Measurements from ENCODE around the gene ATP13A3. TPM values are rescaled to one million over a fixed set of nuclear protein-coding genes. Genes with fewer than 3 reads are reported as not detected.

Gene ATP13A3
- total and polyA plus RNA-seq, 2 of the 4 experiments (the other 2 are of a cell fraction): 48.1 to 154 TPM

GRCh38 chr3:194373028-194373427, 113.8 kb downstream of the ATP13A3 start:
- no peak overlapping the region for H3K27ac ChIP-seq (ENCODE audit: insufficient read depth, low read length)
- H3K14ac ChIP-seq (replicated peaks; ENCODE audit: low read depth, low read length): no peak overlapping the region
- no peak for TF ChIP-seq CEBPB (IDR thresholded peaks at IDR 0.05; ENCODE audit: low read depth, low read length)
- no peak for TF ChIP-seq RFX5 (IDR thresholded peaks at IDR 0.05; ENCODE audit: low read depth, low read length)
- TF ChIP-seq BHLHE40 (IDR thresholded peaks at IDR 0.05; ENCODE audit: low read depth, low read length): no peak
- no peak for TF ChIP-seq CHD1 (IDR thresholded peaks at IDR 0.05; ENCODE audit: low read depth, low read length)
- TF ChIP-seq ELK1 (IDR thresholded peaks at IDR 0.05; ENCODE audit: borderline replicate concordance, low read depth, low read length): no peak
- TF ChIP-seq RAD21 (IDR thresholded peaks at IDR 0.05; ENCODE audit: low read length): no peak
- no peak for TF ChIP-seq NFE2L2 (IDR thresholded peaks at IDR 0.05; ENCODE audit: low read depth, low read length)
- no peak for TF ChIP-seq RCOR1 (IDR thresholded peaks at IDR 0.05; ENCODE audit: insufficient replicate concordance, low read length)
- TF ChIP-seq FOS (IDR thresholded peaks at IDR 0.05; ENCODE audit: low read depth, low read length): no peak
- TF ChIP-seq SMC3 (IDR thresholded peaks at IDR 0.05; ENCODE audit: low read depth, low read length): no peak
- H2BK120ac ChIP-seq (ENCODE audit: low read depth, low read length): no peak overlapping the region
- H3K36me3 ChIP-seq (ENCODE audit: control insufficient read depth, insufficient read depth, low read length): no peaks in the 10 kb centered on the region
- dilution Hi-C loops (cut with HindIII; ENCODE audit: low sequenced_read_pairs, unreplicated experiment) (no loop called here), intact Hi-C loops (cut with micrococcal nuclease) (no loop called here), in situ Hi-C loops (cut with MboI; ENCODE audit: low sequenced_read_pairs) (no loop called here)
- H3K27me3 ChIP-seq (ENCODE audit: control insufficient read depth, insufficient read depth, low read length): peaks cover 5% of the 10 kb centered on the region; the same call in 1 of the 2 replicates
- no TSS peak for BruUV-seq (replicated peaks)
- no peak overlapping the region for H3K56ac ChIP-seq (ENCODE audit: extremely low read depth, insufficient read depth, low read length)
- DNase-seq (no peak), ATAC-seq (ENCODE audit: low read depth) (no peak)
- WGBS, 2 experiments (ENCODE audit: extremely low coverage in 2 of 2, insufficient read length in 1 of 2): 96% methylated on average over 4 of the region's 14 CpGs; no CpG with 5 or more reads in 1 of the 2 experiments
- H2AK9ac ChIP-seq (replicated peaks; ENCODE audit: low read depth, low read length, poor library complexity): no peak overlapping the region
- no peak overlapping the region for H3K23ac ChIP-seq (ENCODE audit: low read depth, low read length)
- H3K4me2 ChIP-seq (ENCODE audit: low read depth, low read length): no peak overlapping the region
- H4K5ac ChIP-seq (ENCODE audit: low read depth, low read length): no peak overlapping the region
- ChIA-PET CTCF (interaction anchor here (0.7 kb wide), 1 partner anchor 29 kb away, joined by 3 read pairs; no protein-coding TSS in a partner anchor), POLR2A (ENCODE audit: unreplicated experiment) (no interaction called here)
- peaks cover 9% of the 10 kb centered on the region; the same call in 1 of the 2 replicates for H3K9me1 ChIP-seq (ENCODE audit: insufficient read depth, low read length)
- no peak overlapping the region for H4K91ac ChIP-seq (ENCODE audit: insufficient read depth, low read depth, low read length)
- peaks cover 13% of the 10 kb centered on the region for H3K4me1 ChIP-seq (ENCODE audit: control insufficient read depth, insufficient read depth, low read length)
- H2BK15ac ChIP-seq (ENCODE audit: low read depth, low read length): no peak overlapping the region
- no peak overlapping the region for H3K4ac ChIP-seq (ENCODE audit: low read depth, low read length)
- no peak overlapping the region for H2BK20ac ChIP-seq (ENCODE audit: low read depth, low read length)
- H3K9ac ChIP-seq (ENCODE audit: low read depth, low read length): no peak overlapping the region
- H4K8ac ChIP-seq (ENCODE audit: low read depth in 2 of 2, low read length in 2 of 2): no peak overlapping the region
- H3K18ac ChIP-seq (ENCODE audit: low read depth, low read length): no peak overlapping the region
- H3K79me1 ChIP-seq (ENCODE audit: low read depth in 1 of 2, low read length in 2 of 2): no peaks in the 10 kb centered on the region
- no peaks in the 10 kb centered on the region for H4K20me1 ChIP-seq (ENCODE audit: insufficient read depth, low read length)
- no peak overlapping the region for H3K4me3 ChIP-seq (ENCODE audit: insufficient read depth, low read depth, low read length)
- no peak overlapping the region for H2BK5ac ChIP-seq (ENCODE audit: low read depth, low read length, poor library complexity, severe bottlenecking)
- H3K9me3 ChIP-seq (ENCODE audit: control insufficient read depth, insufficient read depth, low read length): no peaks in the 10 kb centered on the region
- H2AFZ ChIP-seq (replicated peaks; ENCODE audit: low read length, poor library complexity): no peak overlapping the region
- no peak overlapping the region for H2AK5ac ChIP-seq (ENCODE audit: low read depth, low read length)

All from IMR-90 (cell line).